Mesenchymal stem cell (in vitro differentiated cells and primary cell): ENCODE measurements around the gene NUPR1.

Experiments used
- DNase-seq: peaks from one replicate; pipeline ENCODE4 v3.0.0-alpha.2; 2013
- H2AFZ ChIP-seq: one replicate; pipeline ENCODE4 v1.6.1; 2013; ENCODE audit warnings: low read depth, mild to moderate bottlenecking, control low read depth, inconsistent platforms, low read length, moderate library complexity
- H2AK5ac ChIP-seq: 2 replicates; pipeline ENCODE4 v1.6.1; 2013; ENCODE audit warnings: low read length, moderate library complexity, mild to moderate bottlenecking, inconsistent platforms; ENCODE audit not compliant: severe bottlenecking
- H2BK120ac ChIP-seq: one replicate; pipeline ENCODE4 v1.6.1; 2013; ENCODE audit warnings: low read depth, mild to moderate bottlenecking, inconsistent platforms, low read length, moderate library complexity
- H2BK12ac ChIP-seq, 2 experiments: one replicate each; pipeline ENCODE4 v1.6.1; 2013; ENCODE audit warnings: inconsistent platforms in 2 of 2, low read length in 2 of 2, mild to moderate bottlenecking in 2 of 2, moderate library complexity in 2 of 2, control low read depth in 1 of 2
- H2BK15ac ChIP-seq: one replicate; pipeline ENCODE4 v1.6.1; 2013; ENCODE audit warnings: mild to moderate bottlenecking, low read depth, inconsistent platforms; ENCODE audit not compliant: poor library complexity, severe bottlenecking
- H2BK5ac ChIP-seq: 2 replicates; pipeline ENCODE4 v1.6.1; 2013; ENCODE audit warnings: low read depth, mild to moderate bottlenecking, low read length, control low read depth, inconsistent platforms; ENCODE audit not compliant: poor library complexity, severe bottlenecking
- H3K14ac ChIP-seq, 2 experiments: one replicate each; pipeline ENCODE4 v1.6.1; 2013; ENCODE audit warnings: inconsistent platforms in 2 of 2, low read length in 2 of 2, control low read depth in 1 of 2, mild to moderate bottlenecking in 1 of 2, moderate library complexity in 1 of 2
- H3K18ac ChIP-seq, 2 experiments: one replicate each; pipeline ENCODE4 v1.6.1; 2013; ENCODE audit warnings: inconsistent platforms in 2 of 2, low read length in 2 of 2, control low read depth in 1 of 2, low read depth in 1 of 2, mild to moderate bottlenecking in 1 of 2
- H3K23ac ChIP-seq, 2 experiments: one replicate each; pipeline ENCODE4 v1.6.1; 2013; ENCODE audit warnings: inconsistent platforms in 2 of 2, low read length in 2 of 2, mild to moderate bottlenecking in 2 of 2, moderate library complexity in 2 of 2, control low read depth in 1 of 2
- H3K27ac ChIP-seq: 2 replicates; pipeline ENCODE4 v1.5.1; 2013; ENCODE audit warnings: mild to moderate bottlenecking, moderate library complexity, low read length, control low read depth, inconsistent platforms; ENCODE audit not compliant: poor library complexity, severe bottlenecking
- H3K27me3 ChIP-seq, 2 experiments: 2 replicates each; pipeline versions ENCODE4 v1.6.1 to v1.7.0; 2013; ENCODE audit warnings: low read length in 2 of 2, mild to moderate bottlenecking in 2 of 2, moderate library complexity in 2 of 2, control low read depth in 1 of 2, inconsistent platforms in 1 of 2; ENCODE audit not compliant: control insufficient read depth in 1 of 2, insufficient read depth in 1 of 2
- H3K36me3 ChIP-seq, 2 experiments: 2 replicates each; pipeline versions ENCODE4 v1.6.1 to v1.7.0; 2013; ENCODE audit warnings: low read length in 2 of 2, control low read depth in 1 of 2, inconsistent platforms in 1 of 2, low read depth in 1 of 2, mild to moderate bottlenecking in 1 of 2; ENCODE audit not compliant: insufficient read depth in 2 of 2, control insufficient read depth in 1 of 2
- H3K4ac ChIP-seq, 2 experiments: one replicate each; pipeline ENCODE4 v1.6.1; 2013; ENCODE audit warnings: inconsistent platforms in 2 of 2, low read length in 2 of 2, mild to moderate bottlenecking in 2 of 2, moderate library complexity in 2 of 2, control low read depth in 1 of 2, low read depth in 1 of 2
- H3K4me1 ChIP-seq: 2 replicates; pipeline ENCODE4 v1.6.1; 2013; ENCODE audit warnings: low read depth, low read length, control low read depth; ENCODE audit not compliant: control insufficient read depth, insufficient read depth
- H3K4me2 ChIP-seq: 2 replicates; pipeline ENCODE4 v1.6.1; 2013; ENCODE audit warnings: low read length, mild to moderate bottlenecking, inconsistent platforms; ENCODE audit not compliant: poor library complexity, severe bottlenecking
- H3K4me3 ChIP-seq, 2 experiments: 2 replicates each; pipeline versions ENCODE4 v1.5.1 to v1.7.0; 2013; ENCODE audit warnings: low read length in 2 of 2, mild to moderate bottlenecking in 2 of 2, control low read depth in 1 of 2, low read depth in 1 of 2; ENCODE audit not compliant: insufficient read depth in 1 of 2
- H3K79me1 ChIP-seq: replicated peaks from 2 replicates; pipeline ENCODE4 v1.6.1; 2013; ENCODE audit warnings: mild to moderate bottlenecking, control low read depth, low read length, inconsistent platforms; ENCODE audit not compliant: poor library complexity, severe bottlenecking
- H3K9ac ChIP-seq: 2 replicates; pipeline ENCODE4 v1.7.0; 2013; ENCODE audit warnings: mild to moderate bottlenecking, low read length, moderate library complexity
- H3K9me3 ChIP-seq: 2 replicates; pipeline ENCODE4 v1.7.0; 2013; ENCODE audit warnings: mild to moderate bottlenecking, low read length; ENCODE audit not compliant: control insufficient read depth
- H4K8ac ChIP-seq: one replicate; pipeline ENCODE4 v1.6.1; 2013; ENCODE audit warnings: inconsistent platforms, mild to moderate bottlenecking, low read length, moderate library complexity
- H4K91ac ChIP-seq: one replicate; pipeline ENCODE4 v1.6.1; 2013; ENCODE audit warnings: mild to moderate bottlenecking, low read length, inconsistent platforms
- WGBS: methylation state at CpG from one replicate; pipeline ENCODE4 v1.1.7; 2013; ENCODE audit warnings: mixed read lengths; 5-methylcytosine and 5-hydroxymethylcytosine counted together

NUPR1 gene

GRCh38 chr16:28540346-28540745 lies 1.6 kb upstream of the NUPR1 start:
- no peak overlapping the region for H2BK5ac ChIP-seq
- H3K4me3 ChIP-seq = no peak overlapping the region
- 92% methylated on average over 3 of the region's 3 CpGs for WGBS
- no peak overlapping the region for H3K18ac ChIP-seq
- no peak overlapping the region for H2AFZ ChIP-seq
- no peak overlapping the region for H2BK15ac ChIP-seq
- no peak overlapping the region for H2BK12ac ChIP-seq
- H4K91ac ChIP-seq = no peak overlapping the region
- H2AK5ac ChIP-seq = no peak overlapping the region
- no peaks in the 10 kb centered on the region for H3K9me3 ChIP-seq
- peaks cover 0 to 18% of the 10 kb centered on the region in 2 experiments for H3K36me3 ChIP-seq
- no peaks in the 10 kb centered on the region for H3K27me3 ChIP-seq
- no peak overlapping the region for H3K27ac ChIP-seq
- H3K4me1 ChIP-seq = peaks cover 3% of the 10 kb centered on the region
- H3K23ac ChIP-seq = no peak overlapping the region
- H2BK120ac ChIP-seq = no peak overlapping the region
- no peak overlapping the region for H3K4ac ChIP-seq
- no peak overlapping the region for H3K9ac ChIP-seq
- no peak overlapping the region for H3K14ac ChIP-seq
- H3K79me1 ChIP-seq = no peaks in the 10 kb centered on the region
- no peak for DNase-seq
- no peak overlapping the region for H3K4me2 ChIP-seq
- H4K8ac ChIP-seq = no peak overlapping the region

GRCh38 chr16:28537964-28538732 lies 626 bp downstream of the NUPR1 start:
- Histone ChIP-seq H3K18ac (no peak overlapping the region), H4K91ac (peak overlapping the region; percentile 30), H3K27me3 (no peaks in the 10 kb centered on the region), H3K4me2 (no peak overlapping the region), H2BK12ac (no peak overlapping the region), H3K14ac (no peak overlapping the region), H4K8ac (no peak overlapping the region), H2AFZ (no peak overlapping the region), H2BK5ac (no peak overlapping the region), H3K4me3 (peak overlapping the region in 1 of 2 experiments; percentile 86), H3K23ac (no peak overlapping the region), H2BK15ac (no peak overlapping the region), H2AK5ac (no peak overlapping the region), H3K9ac (peak overlapping the region; percentile 97), H3K4me1 (peaks cover 4% of the 10 kb centered on the region), H3K27ac (no peak overlapping the region), H2BK120ac (no peak overlapping the region), H3K36me3 (peaks cover 0 to 31% of the 10 kb centered on the region in 2 experiments), H3K9me3 (no peaks in the 10 kb centered on the region), H3K4ac (no peak overlapping the region), H3K79me1 (no peaks in the 10 kb centered on the region)
- WGBS = 92% methylated on average over 13 of the region's 13 CpGs
- DNase-seq = no peak

GRCh38 chr16:28537076-28537475 lies 1.7 kb downstream of the NUPR1 start:
- Histone ChIP-seq H3K79me1 (no peaks in the 10 kb centered on the region), H2AFZ (no peak overlapping the region), H3K18ac (no peak overlapping the region), H3K14ac (no peak overlapping the region), H4K8ac (peak overlapping the region; percentile 50), H3K27me3 (no peaks in the 10 kb centered on the region), H4K91ac (no peak overlapping the region), H2AK5ac (no peak overlapping the region), H3K4me1 (peaks cover 6% of the 10 kb centered on the region), H2BK5ac (no peak overlapping the region), H3K9ac (peak overlapping the region; percentile 97), H3K4me3 (peak overlapping the region in 1 of 2 experiments; percentile 86), H3K9me3 (no peaks in the 10 kb centered on the region), H3K27ac (no peak overlapping the region), H3K36me3 (peaks cover 0 to 33% of the 10 kb centered on the region in 2 experiments), H2BK12ac (no peak overlapping the region), H3K23ac (peak overlapping the region in 1 of 2 experiments; percentile 6), H2BK120ac (no peak overlapping the region), H3K4ac (no peak overlapping the region), H3K4me2 (no peak overlapping the region), H2BK15ac (no peak overlapping the region)
- DNase-seq = no peak
- 90% methylated on average over 6 of the region's 6 CpGs for WGBS

GRCh38 chr16:28534542-28535373 lies 4.0 kb downstream of the NUPR1 start:
- WGBS = 73% methylated on average over 5 of the region's 5 CpGs
- H3K4ac ChIP-seq = no peak overlapping the region
- no peak overlapping the region for H3K23ac ChIP-seq
- H3K9me3 ChIP-seq = no peaks in the 10 kb centered on the region
- peaks cover 3% of the 10 kb centered on the region for H3K4me1 ChIP-seq
- DNase-seq = no peak
- no peak overlapping the region for H2BK15ac ChIP-seq
- no peak overlapping the region for H3K4me3 ChIP-seq
- H2BK12ac ChIP-seq = no peak overlapping the region
- H3K4me2 ChIP-seq = no peak overlapping the region
- peaks cover 0 to 33% of the 10 kb centered on the region in 2 experiments for H3K36me3 ChIP-seq
- H2BK5ac ChIP-seq = no peak overlapping the region
- no peak overlapping the region for H2AFZ ChIP-seq
- H4K8ac ChIP-seq = no peak overlapping the region
- H3K9ac ChIP-seq = peak overlapping the region; percentile 37
- H3K27ac ChIP-seq = no peak overlapping the region
- H3K14ac ChIP-seq = no peak overlapping the region
- no peak overlapping the region for H2AK5ac ChIP-seq
- H4K91ac ChIP-seq = no peak overlapping the region
- no peaks in the 10 kb centered on the region for H3K79me1 ChIP-seq
- H3K27me3 ChIP-seq = no peaks in the 10 kb centered on the region
- no peak overlapping the region for H3K18ac ChIP-seq
- H2BK120ac ChIP-seq = no peak overlapping the region
